UCSD-AML1 (cell line): ENCODE measurements around the gene HOXC5.

Experiments
- DNase-seq: peaks from one replicate; lab custom pipeline; 2025; ENCODE audit not compliant: unreplicated experiment; lab: John Stamatoyannopoulos, UW

Gene HOXC5

DNA sequence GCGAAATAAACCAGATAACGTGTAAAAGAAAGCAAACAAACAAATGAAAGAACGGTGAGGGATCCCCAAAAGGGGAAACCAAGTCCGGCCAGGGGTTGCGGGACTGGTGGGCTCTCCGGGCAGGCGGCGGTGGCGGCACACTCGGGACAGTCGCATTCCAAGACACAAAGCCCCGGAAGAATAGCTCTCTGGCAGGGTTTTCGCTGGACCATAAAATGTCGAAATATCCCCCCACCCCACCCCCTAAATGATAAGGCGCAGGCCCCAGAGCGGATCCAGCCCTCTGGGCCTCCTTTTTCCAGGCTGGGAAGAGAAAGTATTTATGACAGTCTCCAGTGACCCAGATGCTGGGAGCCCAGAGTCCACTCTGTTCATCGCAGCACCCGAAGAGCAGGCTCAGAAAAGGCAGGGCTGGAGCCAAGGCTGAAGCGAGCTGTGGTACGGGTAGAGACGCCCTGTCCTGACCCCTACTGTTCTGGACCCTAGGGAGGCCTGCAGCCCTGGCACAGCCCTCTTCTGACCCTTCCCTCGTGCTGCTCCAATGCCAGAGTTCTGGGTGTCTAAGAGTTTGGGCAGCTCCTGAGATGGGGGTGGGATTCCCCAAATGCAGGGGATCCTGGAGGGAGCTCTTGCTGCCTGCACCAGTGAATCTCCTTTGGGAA lies 26.2 kb upstream of the HOXC5 start:
- DNase-seq = no peak

DNA sequence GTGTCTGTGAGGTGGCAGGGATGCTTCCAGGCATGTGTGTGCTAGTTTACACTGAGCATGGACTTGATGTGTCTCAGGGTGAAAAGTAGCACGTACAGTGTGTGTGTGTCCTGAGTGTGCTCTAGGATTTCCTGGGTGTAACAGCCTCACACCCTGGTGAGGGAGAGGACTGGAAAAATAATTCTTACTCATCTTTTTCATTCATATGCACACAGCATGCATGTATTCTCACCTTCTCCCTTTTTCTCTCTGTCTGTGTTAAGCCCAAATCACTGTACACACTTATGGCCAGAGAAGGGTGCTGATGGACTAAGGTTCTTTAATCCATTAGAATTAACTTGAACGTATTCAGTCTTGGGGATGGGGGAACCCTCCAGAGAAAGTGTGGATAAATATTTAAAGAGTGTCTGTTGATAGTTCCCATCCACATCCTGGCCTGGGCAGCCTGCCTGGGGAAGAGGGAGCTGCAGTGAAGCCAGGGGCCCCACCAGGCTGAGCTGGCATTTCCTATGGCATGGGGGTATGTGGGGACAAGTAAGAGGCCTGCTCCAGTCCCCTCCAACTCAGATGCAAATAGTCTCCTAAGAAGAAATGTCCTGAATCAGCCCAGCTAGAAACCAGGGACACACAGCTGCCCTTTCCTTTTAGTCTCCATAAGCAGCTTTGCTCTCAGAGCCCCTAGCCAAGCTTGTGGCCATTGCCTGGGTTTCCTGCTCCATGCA lies 25.2 kb upstream of the HOXC5 start:
- DNase-seq = no peak

DNA sequence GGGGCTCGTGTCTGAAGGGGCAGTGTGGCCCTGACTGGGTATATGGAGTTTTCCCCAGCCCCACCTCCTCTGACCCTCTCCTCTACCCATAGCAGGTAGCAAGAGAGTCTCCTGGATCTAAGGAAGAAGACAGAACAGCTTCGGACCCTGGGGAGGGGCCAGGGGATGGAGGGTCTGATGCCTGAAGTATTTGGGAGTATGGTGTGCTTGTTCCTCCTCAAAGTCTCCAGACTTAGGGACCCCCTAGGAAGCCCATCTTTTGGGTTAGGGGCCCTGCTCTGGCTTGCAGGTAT lies 24.6 kb upstream of the HOXC5 start:
- no peak for DNase-seq

DNA sequence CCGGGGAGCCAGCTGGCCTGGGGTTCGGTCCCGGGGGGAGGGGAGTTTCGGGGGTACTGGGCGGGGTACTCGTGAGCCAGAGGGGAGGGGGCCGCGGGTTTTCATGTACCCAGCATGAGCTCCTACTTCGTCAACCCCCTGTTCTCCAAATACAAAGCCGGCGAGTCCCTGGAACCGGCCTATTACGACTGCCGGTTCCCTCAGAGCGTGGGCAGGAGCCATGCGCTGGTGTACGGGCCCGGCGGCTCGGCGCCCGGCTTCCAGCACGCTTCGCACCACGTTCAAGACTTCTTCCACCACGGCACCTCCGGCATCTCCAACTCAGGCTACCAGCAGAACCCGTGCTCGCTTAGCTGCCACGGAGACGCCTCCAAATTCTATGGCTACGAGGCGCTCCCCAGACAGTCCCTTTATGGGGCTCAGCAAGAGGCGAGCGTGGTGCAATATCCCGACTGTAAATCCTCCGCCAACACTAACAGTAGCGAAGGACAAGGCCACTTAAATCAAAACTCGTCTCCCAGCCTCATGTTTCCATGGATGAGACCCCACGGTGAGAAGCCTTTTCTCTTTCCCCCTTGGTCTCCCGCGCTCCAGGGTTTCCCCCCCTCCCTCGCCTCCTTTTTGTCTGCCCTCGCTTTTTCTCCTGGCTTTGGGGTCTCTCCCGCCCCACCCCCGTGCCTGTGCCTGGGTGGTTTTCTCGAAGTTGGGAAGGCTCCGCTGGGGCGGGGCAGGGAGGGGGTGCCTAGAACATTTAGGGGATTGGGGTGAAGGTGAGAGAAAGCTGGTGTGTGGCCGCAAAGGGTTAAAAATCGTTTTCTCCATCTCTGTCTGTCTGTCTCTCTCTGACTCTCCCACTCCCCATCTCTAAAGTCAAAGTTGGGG lies 23.4 kb upstream of the HOXC5 start:
- no peak for DNase-seq

DNA sequence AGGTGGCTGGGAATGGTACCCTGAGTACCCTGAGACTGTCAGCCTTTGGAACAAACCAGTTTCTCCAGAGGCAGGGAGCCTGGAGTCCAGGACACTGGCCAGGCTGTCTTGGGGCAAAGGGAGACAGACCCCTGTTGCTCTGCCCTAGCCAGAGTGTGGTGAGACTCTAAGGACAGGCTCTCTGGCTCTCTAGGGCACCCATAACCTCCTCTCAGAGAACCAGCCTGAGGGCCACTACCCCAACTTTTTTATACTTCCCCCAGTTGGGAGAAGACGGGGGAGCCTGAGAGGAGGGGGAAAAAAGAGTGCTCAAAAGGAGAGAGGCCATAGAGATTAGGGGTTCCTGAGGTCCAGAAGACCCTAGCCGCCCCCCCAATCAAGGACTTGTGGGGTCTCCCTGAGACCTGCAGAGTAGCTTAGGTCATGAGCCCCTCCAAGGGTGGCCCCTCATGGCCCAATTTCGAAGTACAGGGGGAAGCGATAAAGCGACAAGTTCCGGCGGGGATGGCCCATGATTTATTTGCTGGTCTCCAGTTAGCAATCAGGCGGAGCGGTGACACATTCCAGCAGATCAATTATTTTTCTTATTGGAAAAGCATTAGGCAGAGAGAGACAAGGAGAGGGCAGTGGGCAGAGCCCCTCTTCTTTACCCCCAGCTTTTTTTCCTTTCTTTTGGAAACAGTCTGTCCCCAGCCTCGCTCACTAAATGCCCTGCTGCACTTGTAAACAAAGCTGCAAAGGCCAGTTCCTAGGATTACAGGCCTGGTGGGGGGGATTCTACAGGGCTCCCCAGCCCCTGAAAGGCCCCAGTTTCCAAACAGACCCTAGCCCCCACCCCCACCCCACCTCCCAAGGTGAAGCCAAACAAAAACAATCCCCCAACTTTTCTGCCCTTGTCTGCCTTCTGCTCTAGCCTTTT lies 22.5 kb upstream of the HOXC5 start:
- no peak for DNase-seq

DNA sequence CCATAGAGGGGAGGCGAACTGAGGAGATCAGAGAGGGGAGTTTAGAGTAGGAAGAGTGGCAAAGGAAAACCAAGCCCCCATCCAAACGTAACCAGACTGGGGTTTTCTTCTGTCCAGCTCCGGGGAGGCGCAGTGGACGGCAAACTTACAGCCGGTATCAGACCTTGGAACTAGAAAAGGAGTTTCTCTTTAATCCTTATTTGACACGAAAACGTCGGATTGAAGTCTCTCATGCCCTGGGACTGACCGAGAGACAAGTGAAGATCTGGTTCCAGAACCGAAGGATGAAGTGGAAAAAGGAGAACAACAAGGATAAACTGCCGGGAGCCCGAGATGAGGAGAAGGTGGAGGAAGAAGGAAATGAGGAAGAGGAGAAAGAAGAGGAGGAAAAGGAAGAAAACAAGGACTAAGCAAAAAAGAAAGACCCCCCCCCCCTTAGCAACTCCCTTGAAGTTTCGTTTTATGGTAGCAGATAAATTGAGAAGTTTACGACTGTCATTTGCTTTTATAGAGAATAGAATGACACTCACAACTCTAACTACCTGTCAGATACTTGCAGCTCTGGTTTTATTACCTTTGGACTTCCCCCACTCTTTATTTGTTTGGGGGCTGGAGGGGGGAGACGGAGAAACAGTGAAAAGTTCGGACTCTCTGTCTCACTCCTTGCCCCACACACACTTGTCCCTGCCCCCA lies 21.7 kb upstream of the HOXC5 start:
- no peak for DNase-seq

DNA sequence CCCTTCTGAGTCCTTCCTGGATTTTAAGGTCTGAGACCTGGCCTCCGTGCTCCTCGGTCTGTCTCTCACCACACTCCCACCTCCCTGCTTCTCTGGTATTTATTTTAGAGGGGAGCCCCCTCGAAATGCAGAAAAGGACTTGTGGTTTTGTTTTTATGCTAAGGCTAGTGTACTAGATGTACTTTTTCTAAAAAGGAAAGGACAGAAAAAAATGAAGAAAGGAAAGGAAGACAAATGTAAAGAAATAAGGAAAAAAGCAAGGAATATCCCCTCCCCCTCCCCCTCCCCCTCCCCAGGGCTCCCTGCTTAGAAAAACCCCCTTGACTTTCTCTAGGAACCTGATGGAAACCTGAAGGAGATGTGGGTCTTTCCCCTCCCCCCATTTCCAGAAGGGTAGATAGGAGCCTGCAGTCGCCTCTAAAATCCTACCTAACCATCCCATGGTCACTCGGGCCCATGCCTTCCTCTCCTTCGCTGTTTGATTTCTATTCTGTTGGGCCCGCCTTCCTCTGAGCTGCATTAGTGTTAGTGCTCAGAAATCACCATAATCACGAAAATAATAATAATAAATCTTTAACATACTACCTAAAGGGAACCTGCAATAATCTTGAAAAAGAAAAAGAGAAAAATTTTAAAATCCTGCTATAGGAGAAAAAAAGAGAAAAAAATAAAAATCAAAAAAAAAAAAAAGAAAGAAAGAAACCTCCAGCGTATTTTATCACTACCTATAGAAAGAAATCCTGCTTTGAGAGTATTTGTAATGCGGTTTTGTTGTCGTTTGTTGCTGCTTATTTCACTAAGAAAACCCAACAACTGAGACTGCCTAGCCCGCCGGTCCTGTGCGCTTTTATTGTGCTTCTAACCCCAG lies 21.0 kb upstream of the HOXC5 start:
- DNase-seq = no peak

DNA sequence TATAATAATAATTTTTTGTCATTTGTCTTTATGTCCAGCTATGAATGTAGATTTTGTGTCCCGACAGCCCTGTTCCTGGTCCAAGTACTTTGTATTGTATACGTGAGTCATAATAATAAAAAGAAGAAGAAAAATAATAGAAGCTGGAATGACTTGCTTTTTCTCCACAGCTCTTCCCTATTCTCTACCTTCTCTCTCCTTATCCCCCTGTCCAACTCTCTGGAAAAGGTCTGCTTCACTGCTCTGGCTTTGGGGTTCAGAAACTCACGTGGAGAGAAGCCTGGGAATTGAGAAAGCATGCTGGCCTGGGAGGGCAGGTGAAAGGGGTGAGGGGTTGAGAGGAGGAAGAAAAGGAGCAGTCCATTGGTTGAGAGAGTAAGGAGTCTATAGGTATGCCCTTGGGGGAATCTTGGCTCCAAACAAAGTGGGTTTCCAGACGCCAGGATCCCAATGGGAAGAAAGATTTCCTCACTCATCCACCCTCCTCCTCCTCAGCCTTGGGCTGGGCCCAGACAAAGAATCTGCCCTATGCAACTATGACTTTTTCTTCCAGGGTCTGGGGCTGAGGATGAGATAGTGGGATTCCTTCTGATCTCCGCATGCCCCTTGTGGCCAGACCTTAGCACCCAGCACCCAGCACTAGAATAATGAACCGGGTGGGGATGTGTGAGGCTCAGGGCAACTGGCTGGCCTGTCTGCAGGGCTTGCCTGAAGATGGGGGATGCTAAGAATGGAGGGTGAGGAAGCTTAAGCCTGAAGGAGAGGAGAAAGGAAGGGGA lies 20.0 kb upstream of the HOXC5 start:
- DNase-seq = no peak

DNA sequence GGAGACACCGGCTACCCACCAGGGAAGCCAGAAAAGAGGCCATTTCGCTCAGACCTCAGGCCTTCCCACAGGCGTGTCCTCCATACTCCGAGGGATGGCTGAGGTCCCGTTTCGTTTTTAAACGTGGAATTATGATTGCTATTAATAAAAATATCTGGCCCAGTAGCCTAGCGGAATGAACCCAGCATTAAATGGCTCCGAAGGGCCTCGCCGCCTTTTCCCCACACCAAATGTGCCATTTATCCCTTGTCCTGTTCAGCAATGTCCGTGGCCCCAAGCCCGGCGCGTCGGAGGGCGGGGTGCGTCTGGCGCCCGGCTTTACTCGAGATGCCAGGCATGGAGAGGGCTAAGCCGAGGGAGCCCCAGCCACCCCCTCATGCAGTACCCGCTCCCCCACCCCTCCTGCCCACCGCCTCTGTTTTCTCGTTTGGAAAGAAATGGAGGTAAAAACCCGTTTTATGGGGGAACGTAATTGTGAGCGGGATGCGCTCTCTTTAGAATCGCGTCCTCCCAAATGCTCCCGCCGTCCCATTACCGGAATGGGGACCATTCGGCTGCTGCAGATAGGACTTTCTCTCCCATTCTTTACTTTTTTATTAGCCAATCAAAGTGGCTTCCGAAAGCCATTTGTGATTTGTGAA lies 18.4 kb upstream of the HOXC5 start:
- no peak for DNase-seq

DNA sequence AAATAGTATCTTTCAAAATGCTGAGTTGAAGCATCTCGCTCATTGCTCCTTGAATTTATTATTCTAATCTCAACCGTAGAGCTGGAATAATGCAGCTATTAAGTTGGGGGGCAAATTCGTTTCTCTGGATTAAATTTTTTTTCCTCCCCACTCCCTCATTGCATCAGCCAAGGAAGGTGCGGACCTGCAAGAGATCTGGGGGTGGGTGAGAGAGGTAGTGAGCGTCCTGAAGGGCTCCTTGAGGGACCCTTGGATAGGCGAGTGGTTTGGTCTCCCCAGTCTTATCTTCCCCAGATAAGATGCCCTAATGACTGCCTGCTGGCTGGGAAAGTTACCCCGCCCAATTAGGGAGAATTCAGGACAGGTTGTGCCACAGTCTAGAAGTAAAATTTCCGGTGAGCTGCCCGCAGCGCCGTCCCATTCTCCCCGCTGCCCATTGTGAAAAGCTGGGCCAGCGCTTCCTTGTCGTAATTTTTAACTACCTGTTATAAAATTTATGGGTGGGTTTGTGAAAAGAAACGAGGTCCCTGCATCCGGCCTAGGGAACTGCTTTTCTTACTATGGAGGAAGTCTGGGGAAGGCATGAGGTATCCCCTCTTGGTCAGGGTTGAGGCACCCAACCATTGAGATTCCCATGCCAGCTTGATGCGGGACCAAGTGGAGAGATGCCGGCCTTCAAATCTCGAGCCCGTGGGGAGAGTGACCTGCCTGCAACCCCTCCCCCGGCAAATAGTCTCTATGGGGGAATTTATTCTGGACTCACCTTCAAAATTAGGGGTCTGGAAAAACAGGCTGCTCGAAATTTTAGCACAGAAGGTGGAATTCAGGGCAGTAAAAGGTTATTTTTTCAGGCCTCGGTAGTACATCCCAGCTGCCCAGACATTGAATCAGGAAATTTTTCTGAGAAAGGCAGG lies 17.6 kb upstream of the HOXC5 start:
- DNase-seq = no peak

DNA sequence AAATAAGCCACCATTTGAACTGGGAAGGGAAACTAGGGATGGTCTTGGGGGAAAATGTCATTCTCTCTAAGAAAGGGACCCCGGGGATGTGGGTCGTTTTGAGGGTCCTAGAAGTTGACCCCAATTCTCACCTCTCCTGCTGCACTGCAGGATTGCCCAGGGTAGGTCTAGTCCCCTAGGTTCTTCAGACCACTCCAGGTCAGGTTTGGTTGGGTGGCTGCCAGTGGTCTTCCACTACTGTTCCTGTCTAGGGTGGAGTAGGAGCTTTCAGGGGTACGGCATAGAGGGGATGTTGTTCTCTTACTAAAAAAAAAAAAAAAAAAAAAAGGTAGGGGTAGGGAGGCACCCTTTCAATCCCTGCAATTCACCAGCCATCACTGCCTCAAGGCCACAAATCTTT lies 16.8 kb upstream of the HOXC5 start:
- no peak for DNase-seq

DNA sequence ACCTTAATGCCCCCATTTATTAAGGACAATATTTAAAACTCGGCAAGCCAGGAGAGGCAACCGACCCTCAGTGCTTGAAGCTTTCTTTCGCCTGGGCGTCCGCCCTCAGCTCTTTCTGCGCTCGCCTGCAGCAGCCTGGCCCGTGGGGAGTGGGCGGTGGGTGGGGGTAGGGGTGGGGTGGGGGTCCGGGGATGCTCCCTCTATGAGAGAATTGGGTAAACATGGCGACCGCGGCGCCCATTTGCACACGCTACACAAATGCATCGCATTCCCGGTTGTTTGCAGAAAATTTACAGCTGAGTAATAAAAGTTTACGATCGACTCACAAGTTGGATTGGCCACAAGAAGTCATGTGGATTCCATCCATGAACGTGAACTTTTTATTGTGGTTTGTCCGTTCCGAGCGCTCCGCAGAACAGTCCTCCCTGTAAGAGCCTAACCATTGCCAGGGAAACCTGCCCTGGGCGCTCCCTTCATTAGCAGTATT lies 16.3 kb upstream of the HOXC5 start:
- no peak for DNase-seq

DNA sequence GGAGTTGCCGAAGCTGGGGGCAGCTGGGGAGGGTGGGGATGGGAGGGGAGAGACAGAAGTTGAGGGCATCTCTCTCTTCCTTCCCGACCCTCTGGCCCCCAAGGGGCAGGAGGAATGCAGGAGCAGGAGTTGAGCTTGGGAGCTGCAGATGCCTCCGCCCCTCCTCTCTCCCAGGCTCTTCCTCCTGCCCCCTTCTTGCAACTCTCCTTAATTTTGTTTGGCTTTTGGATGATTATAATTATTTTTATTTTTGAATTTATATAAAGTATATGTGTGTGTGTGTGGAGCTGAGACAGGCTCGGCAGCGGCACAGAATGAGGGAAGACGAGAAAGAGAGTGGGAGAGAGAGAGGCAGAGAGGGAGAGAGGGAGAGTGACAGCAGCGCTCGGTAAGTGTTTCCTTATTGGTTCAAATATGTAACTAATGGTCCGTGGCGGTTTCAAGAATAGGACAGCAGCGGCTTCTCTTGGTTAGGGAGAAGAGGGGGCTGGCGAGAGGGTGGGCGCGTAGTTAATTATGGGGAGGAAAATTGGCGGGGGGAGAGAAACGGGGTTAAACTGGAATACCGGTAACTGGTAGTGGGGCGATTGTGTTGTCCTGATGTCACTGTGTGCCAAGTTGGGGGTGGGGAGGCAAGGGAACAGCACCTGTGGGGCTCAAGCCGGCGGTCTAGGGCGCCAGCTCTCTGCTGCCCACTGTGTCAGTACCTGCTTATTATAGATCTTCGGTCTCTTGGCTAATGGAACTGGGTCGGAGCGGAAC lies 15.6 kb upstream of the HOXC5 start:
- DNase-seq = no peak

DNA sequence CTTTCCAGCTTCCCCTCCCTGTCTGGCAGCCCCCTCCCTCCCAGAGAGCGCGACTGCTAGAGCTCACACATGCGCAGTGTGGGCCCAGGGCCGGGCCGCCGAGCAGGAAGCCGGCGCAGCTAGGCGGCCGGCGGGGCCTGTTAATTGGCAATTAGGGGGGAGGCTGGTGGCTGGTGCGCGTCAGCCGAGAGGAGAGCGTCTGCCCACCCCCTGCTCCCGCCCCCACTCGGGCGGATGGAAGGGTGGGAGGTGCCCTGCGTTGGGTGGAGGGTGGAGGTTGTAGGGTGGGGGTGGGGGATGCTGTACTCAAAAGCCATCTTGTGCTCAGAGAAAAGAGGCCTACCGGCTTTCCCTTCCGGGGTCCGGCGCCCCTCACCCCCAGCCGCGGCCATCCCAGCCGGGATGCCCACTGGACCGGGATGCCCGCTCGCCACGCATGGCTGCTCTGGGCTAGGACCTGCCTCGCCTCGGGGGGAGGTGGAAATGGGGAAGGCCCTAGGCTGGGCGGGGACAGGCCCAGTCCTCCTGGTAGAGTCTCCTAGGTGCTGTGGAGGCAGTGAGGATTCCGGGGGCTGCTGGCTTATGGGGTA lies 14.9 kb upstream of the HOXC5 start:
- DNase-seq = peak; percentile 68

DNA sequence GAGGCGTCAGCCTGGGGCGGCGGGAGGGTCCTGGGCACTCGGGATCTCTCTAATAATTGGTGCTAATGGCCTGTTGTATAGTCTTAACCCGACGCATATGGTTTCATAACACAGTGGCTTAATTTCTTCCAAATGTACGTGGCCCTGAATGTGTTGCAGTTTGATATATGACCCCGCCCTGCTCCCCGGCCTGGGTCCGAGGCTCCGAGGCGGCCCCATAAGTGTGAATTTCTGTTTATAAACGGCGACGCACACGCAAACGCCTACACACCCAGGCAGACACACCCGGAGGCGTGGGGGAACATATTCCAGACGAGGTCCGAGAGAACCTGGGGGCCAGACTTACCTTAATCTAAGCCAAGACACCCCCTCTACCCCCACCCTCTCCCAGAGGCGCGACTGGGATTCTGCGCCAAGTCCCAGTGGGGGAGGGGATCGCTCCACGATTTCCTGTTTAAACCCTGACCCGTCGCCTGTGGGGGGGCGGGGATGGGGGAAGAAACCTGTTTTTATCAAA lies 14.3 kb upstream of the HOXC5 start:
- DNase-seq = no peak
